IPS-11a (cell line): ENCODE data around the gene RBM33.

Source experiments
- H3K4me3 ChIP-seq: one replicate; pipeline ENCODE4 v1.5.1; 2013; ENCODE audit warnings: low read depth, low read length, control low read depth

RBM33 gene

DNA sequence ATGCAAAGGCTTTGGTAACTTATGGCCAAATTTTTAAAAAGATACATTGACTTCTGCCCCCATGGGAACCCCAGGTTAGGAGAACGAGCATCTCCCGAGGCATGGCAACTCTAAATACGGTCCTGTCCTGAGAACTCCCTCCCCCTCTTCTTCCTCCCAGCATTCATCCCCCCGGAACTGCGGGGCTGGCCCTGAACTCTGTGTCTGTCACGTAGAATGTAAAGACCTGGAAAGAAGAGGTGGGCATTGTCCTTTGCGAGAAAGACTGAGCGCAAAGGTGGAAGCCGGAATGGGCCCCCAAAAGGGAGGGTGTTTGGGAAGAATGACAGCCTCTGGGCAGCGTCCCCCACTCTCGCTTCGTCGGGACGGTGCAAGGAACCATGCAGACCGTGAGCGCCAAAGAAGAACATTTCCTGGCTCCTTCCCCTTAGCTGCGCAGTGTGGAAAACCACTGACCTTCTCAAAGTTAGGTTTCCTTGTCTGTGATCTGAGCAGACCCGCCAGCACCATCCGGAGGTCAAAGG lies 146.8 kb downstream of the RBM33 start:
- no peak overlapping the region for H3K4me3 ChIP-seq

GRCh38 chr7:155791836-155792235 lies 147.4 kb downstream of the RBM33 start:
- H3K4me3 ChIP-seq: no peak overlapping the region

DNA sequence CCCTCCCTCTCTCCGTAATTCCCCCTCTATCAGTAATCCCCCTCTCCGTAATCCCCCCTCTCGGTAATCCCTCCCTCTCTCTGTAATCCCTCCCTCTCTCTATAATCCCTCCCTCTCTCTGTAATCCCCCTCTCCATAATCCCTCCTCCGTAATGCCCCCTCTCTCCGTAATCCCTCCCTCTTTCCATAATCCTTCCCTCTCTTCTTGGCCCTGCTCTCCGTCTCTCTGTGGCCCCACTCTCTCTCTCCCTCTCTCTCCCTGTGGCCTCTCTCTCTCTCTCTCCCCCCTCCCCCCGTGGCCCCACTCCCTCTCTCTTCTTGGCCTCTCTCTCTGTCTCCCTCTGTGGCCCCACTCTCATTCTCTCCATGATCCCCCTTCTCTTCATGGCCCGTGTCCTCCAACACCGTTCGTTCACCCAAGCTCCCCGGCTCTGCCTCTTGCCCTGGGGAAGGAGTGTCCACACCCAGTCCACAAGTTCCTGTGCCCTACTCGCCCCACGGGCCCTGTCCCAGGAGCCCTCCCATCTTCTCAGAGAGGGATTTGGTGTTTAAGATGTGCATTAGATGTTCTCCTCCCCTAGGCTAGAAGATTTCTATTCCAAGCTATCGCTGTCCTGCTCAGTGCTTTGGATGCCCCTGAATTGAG lies 148.0 kb downstream of the RBM33 start:
- no peak overlapping the region for H3K4me3 ChIP-seq

GRCh38 chr7:155792999-155793560 lies 148.6 kb downstream of the RBM33 start:
- H3K4me3 ChIP-seq: no peak overlapping the region

- no peak overlapping the region for H3K4me3 ChIP-seq
These were observed 149.3 kb downstream of the RBM33 start for GRCh38 chr7:155793720-155794119.

DNA sequence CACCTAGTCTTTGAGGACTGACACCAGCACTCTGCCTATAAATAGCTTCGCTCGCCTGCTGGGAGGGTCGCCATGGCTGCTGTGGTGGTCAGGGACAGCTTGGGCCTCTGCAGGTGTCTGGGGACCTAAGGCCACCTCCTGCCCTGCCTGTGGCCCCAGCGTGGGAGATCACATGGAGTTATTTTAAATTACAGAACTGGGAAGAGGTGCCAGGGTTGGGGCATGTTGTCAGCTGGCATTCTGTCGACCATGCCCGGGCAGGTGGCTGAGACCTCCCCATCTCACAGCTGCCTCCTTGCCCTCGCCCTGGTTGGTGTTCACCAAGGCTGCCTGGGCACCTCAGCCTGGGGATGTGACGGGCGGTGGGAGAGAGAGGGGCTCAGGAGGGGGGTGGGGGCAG lies 149.7 kb downstream of the RBM33 start:
- no peak overlapping the region for H3K4me3 ChIP-seq

- H3K4me3 ChIP-seq: no peak overlapping the region
These were observed 150.9 kb downstream of the RBM33 start for GRCh38 chr7:155795401-155795800.

GRCh38 chr7:155795951-155796350 lies 151.5 kb downstream of the RBM33 start:
- no peak overlapping the region for H3K4me3 ChIP-seq

GRCh38 chr7:155796381-155797261 lies 152.2 kb downstream of the RBM33 start:
- no peak overlapping the region for H3K4me3 ChIP-seq

GRCh38 chr7:155797262-155798250 lies 153.1 kb downstream of the RBM33 start:
- H3K4me3 ChIP-seq: no peak overlapping the region

GRCh38 chr7:155798673-155799439 lies 154.4 kb downstream of the RBM33 start:
- no peak overlapping the region for H3K4me3 ChIP-seq

- no peak overlapping the region for H3K4me3 ChIP-seq
These were observed 155.1 kb downstream of the RBM33 start for GRCh38 chr7:155799514-155799913.

DNA sequence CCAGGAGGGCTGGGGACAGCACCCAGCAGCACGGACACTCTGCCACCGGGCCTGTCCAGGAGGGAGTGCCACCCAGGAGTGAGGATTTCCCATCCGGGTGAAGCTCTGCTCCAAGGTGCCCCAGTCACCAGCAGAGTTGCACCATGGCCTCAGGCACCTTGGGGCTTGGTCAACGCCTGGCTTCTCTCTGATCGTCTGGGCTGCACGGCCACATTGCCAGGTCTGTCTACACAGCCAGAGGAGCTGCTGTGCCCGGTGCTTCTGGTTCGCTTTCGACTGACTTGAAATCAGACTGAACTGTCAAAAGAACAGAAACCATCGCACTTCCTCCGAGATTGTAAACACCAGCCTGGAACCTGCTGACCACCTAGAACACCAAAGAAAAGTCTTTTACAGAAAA lies 155.8 kb downstream of the RBM33 start:
- H3K4me3 ChIP-seq: no peak overlapping the region

DNA sequence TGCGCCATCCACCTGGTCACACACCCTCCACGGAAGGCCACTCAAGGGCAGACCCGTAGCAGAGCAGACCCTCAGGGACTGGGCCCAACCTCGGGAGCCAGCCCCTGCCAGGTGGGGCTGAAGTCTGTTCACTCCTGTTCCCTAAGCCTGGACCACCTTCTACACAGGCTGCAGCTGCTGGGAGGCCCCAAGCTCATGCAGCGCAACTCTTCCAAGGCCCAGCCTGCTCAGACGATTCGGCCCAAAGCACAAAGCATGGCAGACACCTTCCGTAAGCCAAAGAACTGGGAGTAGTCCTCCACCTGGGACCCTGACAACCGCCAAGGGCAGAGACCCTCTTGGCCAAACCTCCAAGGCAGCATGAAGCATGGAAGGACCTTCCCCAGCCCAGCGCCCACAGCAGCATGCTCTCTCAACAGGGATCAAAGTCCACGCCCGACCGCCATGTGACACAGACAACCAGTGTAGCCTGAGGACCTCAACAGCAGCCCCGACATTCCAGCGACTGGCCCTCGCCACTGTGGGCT lies 156.3 kb downstream of the RBM33 start:
- H3K4me3 ChIP-seq: no peak overlapping the region

- no peak overlapping the region for H3K4me3 ChIP-seq
These were observed 157.8 kb downstream of the RBM33 start for GRCh38 chr7:155802291-155802690.

- H3K4me3 ChIP-seq: no peak overlapping the region
These were observed 158.5 kb downstream of the RBM33 start for GRCh38 chr7:155802906-155803417.

GRCh38 chr7:155803418-155804376 lies 159.2 kb downstream of the RBM33 start:
- peak overlapping the region; percentile 8 for H3K4me3 ChIP-seq

GRCh38 chr7:155804431-155804831 lies 160.0 kb downstream of the RBM33 start:
- H3K4me3 ChIP-seq: no peak overlapping the region
